GM23338 (cell line): Measurements from ENCODE around the gene SRD5A2. TPM values are rescaled to one million over a fixed set of nuclear protein-coding genes. Genes with fewer than 3 reads are reported as not detected.

Experiments
- ATAC-seq: fragments of 200-7000 bp; cut with Tn5 transposase; 3 replicates; pipeline ENCODE4 v1.9.1; 2020
- DNase-seq: peaks from one replicate; pipeline ENCODE4 v3.0.0-alpha.2; 2015; ENCODE audit warnings: low spot score
- H2AFZ ChIP-seq: fragments of 200-600 bp; sonication (generic); 2 replicates; pipeline ENCODE4 v1.8.0; 2016; ENCODE audit warnings: antibody characterized with exemption, mild to moderate bottlenecking, moderate library complexity
- H3F3A ChIP-seq: fragments of 200-600 bp; sonication (generic); replicated peaks from 2 replicates; pipeline ENCODE4 v1.8.0; 2017; ENCODE audit warnings: antibody characterized with exemption, mixed run types, low read depth
- H3K27ac ChIP-seq: fragments of 200-600 bp; sonication (generic); 2 replicates; pipeline ENCODE4 v1.6.1; 2016; ENCODE audit warnings: low read depth
- H3K27me3 ChIP-seq: fragments of 200-600 bp; sonication (generic); 2 replicates; pipeline ENCODE4 v1.8.0; 2016; ENCODE audit warnings: mild to moderate bottlenecking, mixed run types, moderate library complexity; ENCODE audit not compliant: insufficient read depth
- H3K36me3 ChIP-seq: fragments of 200-600 bp; sonication (generic); 2 replicates; pipeline ENCODE4 v1.8.0; 2016; ENCODE audit warnings: mild to moderate bottlenecking; ENCODE audit not compliant: insufficient read depth
- H3K4me1 ChIP-seq: fragments of 200-600 bp; sonication (generic); 2 replicates; pipeline ENCODE4 v1.8.0; 2016; ENCODE audit warnings: mild to moderate bottlenecking, moderate library complexity; ENCODE audit not compliant: insufficient read depth
- H3K4me2 ChIP-seq: fragments of 200-600 bp; sonication (generic); 2 replicates; pipeline ENCODE4 v1.7.1; 2017; ENCODE audit warnings: mixed run types
- H3K4me3 ChIP-seq: fragments of 200-600 bp; sonication (generic); 2 replicates; pipeline ENCODE4 v1.6.1; 2016; ENCODE audit warnings: mixed run types
- H3K79me2 ChIP-seq: fragments of 200-600 bp; sonication (generic); replicated peaks from 2 replicates; pipeline ENCODE4 v1.8.0; 2017; ENCODE audit warnings: mild to moderate bottlenecking; ENCODE audit not compliant: insufficient read depth
- H3K9me2 ChIP-seq: fragments of 200-600 bp; sonication (generic); 2 replicates; pipeline ENCODE4 v1.8.0; 2017; ENCODE audit not compliant: insufficient read depth
- H4K20me1 ChIP-seq: fragments of 200-600 bp; sonication (generic); replicated peaks from 2 replicates; pipeline ENCODE4 v1.8.0; 2017; ENCODE audit warnings: mild to moderate bottlenecking; ENCODE audit not compliant: insufficient read depth
- H3K27ac Mint-ChIP-seq: 2 replicates; pipeline ENCODE4 v1.8.0; 2020; ENCODE audit warnings: inconsistent platforms, mild to moderate bottlenecking, moderate library complexity, mixed read lengths
- H3K27me3 Mint-ChIP-seq: 3 replicates; pipeline ENCODE4 v1.8.0; 2022; ENCODE audit warnings: low read depth, mild to moderate bottlenecking, moderate library complexity, mixed read lengths, inconsistent platforms; ENCODE audit not compliant: insufficient read depth, poor library complexity
- H3K36me3 Mint-ChIP-seq: 3 replicates; pipeline ENCODE4 v1.8.0; 2021; ENCODE audit warnings: low read depth, mild to moderate bottlenecking, inconsistent platforms, moderate library complexity, mixed read lengths
- H3K4me1 Mint-ChIP-seq: 3 replicates; pipeline ENCODE4 v1.8.0; 2020; ENCODE audit warnings: mild to moderate bottlenecking, inconsistent platforms, mixed read lengths
- H3K4me3 Mint-ChIP-seq: 3 replicates; pipeline ENCODE4 v1.8.0; 2021; ENCODE audit warnings: moderate library complexity, mild to moderate bottlenecking, inconsistent platforms, mixed read lengths
- H3K9me3 Mint-ChIP-seq: 3 replicates; pipeline ENCODE4 v1.8.0; 2020; ENCODE audit warnings: moderate library complexity, mild to moderate bottlenecking, inconsistent platforms, mixed read lengths
- CREB1 ChIP-seq: fragments of 250-450 bp; sonication (Bioruptor Pico); IDR thresholded peaks from 2 replicates; pipeline ENCODE4 v1.5.0; 2020; ENCODE audit warnings: low read depth, mild to moderate bottlenecking, moderate library complexity
- JUNB ChIP-seq: IDR thresholded peaks from one replicate; pipeline ENCODE4 v1.6.1; 2016; ENCODE audit warnings: antibody characterized with exemption; ENCODE audit not compliant: unreplicated experiment
- NANOG ChIP-seq: IDR thresholded peaks from 2 replicates; pipeline ENCODE4 v1.6.1; 2016; ENCODE audit warnings: antibody characterized with exemption, borderline replicate concordance
- POLR2AphosphoS5 ChIP-seq: IDR thresholded peaks from 2 replicates; pipeline ENCODE4 v1.6.1; 2016; ENCODE audit warnings: antibody characterized with exemption, low read depth
- STAT1 ChIP-seq: IDR thresholded peaks from one replicate; pipeline ENCODE4 v1.6.1; 2016; ENCODE audit warnings: antibody characterized with exemption; ENCODE audit not compliant: unreplicated experiment
- ZNF114 ChIP-seq: fragments of 250-450 bp; sonication (Bioruptor Pico); IDR thresholded peaks from 2 replicates; pipeline ENCODE4 v1.5.0; 2020; ENCODE audit warnings: mild to moderate bottlenecking, moderate library complexity
- ZNF331 ChIP-seq: fragments of 250-450 bp; sonication (Bioruptor Pico); IDR thresholded peaks from 2 replicates; pipeline ENCODE4 v1.5.0; 2020; ENCODE audit warnings: low read depth, mild to moderate bottlenecking, moderate library complexity
- polyA plus RNA-seq: library from polyadenylated mRNA; unstranded; fragments of >200 nt; fragmentation: Nextera tagmentation; extraction: Ambion mirVana; gene quantifications from 2 replicates; pipeline ENCODE4 v1.2.1, GENCODE V29; 2016
- total RNA-seq: library from RNA; depleted of rRNA; stranded (reverse); fragments of >200 nt; shearing (Covaris generic); gene quantifications from 2 replicates; pipeline ENCODE4 v1.2.3, GENCODE V29; 2014
- TF ChIP-seq, protein P1 (sequence below): IDR thresholded peaks from one replicate; pipeline ENCODE4 v1.6.1; 2018; ENCODE audit warnings: antibody characterized with exemption; ENCODE audit not compliant: unreplicated experiment
- TF ChIP-seq, protein P2 (sequence below), 2 experiments: fragments of 200-600 bp in 1 of 2; sonication (generic) in 1 of 2; conservative IDR thresholded peaks; 2 replicates each; pipeline versions ENCODE4 v1.5.1 to v1.6.1; 2016 to 2017; ENCODE audit warnings: antibody characterized with exemption in 2 of 2, low read depth in 2 of 2, mild to moderate bottlenecking in 2 of 2, moderate library complexity in 1 of 2
- TF ChIP-seq, protein P3 (sequence below): fragments of 250-450 bp; sonication (Bioruptor Pico); IDR thresholded peaks from 2 replicates; pipeline ENCODE4 v1.5.0; 2020; ENCODE audit warnings: mild to moderate bottlenecking, moderate library complexity

Gene SRD5A2
- total and polyA plus RNA-seq, 2 experiments from 2014 or later, result 0.03 to 0.05 TPM

DNA sequence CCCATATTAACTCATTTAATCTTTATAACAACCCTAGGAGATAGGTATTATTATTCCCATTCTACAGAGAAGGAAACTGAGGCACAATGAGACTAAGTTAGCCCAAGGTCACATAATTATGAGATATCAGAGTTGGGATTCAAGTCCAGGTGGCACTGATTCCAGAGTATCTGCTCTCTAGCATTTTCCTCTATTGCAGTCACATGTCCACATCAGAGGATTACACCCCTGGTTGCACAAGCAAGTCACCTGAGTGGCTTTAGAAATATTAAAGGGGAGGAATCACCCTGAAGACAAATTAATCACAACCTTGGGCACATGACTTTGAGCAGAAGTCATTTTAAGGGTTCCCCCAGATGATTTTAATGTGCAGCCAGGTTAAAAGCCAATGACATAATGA is 23.8 kb downstream of the SRD5A2 start:
- ATAC-seq (no peak), DNase-seq (no peak)
- no peak overlapping the region for H2AFZ ChIP-seq
- Mint-ChIP-seq H3K4me3 (no peak overlapping the region), H3K9me3 (peaks cover 24% of the 10 kb centered on the region), H3K36me3 (no peaks in the 10 kb centered on the region), H3K27ac (no peak overlapping the region), H3K27me3 (no peaks in the 10 kb centered on the region), H3K4me1 (no peaks in the 10 kb centered on the region)
- H3K4me1 ChIP-seq, result no peaks in the 10 kb centered on the region
- no peak for TF ChIP-seq STAT1
- H3K36me3 ChIP-seq, result no peaks in the 10 kb centered on the region
- no peak overlapping the region for H3K4me3 ChIP-seq
- H3K9me2 ChIP-seq, result peaks cover 4% of the 10 kb centered on the region; the same call in 1 of the 2 replicates
- no peaks in the 10 kb centered on the region for H3K79me2 ChIP-seq
- H3K4me2 ChIP-seq, result no peak overlapping the region
- no peaks in the 10 kb centered on the region for H3K27me3 ChIP-seq
- H3F3A ChIP-seq, result no peaks in the 10 kb centered on the region
- no peaks in the 10 kb centered on the region for H4K20me1 ChIP-seq
- no peak overlapping the region for H3K27ac ChIP-seq

DNA sequence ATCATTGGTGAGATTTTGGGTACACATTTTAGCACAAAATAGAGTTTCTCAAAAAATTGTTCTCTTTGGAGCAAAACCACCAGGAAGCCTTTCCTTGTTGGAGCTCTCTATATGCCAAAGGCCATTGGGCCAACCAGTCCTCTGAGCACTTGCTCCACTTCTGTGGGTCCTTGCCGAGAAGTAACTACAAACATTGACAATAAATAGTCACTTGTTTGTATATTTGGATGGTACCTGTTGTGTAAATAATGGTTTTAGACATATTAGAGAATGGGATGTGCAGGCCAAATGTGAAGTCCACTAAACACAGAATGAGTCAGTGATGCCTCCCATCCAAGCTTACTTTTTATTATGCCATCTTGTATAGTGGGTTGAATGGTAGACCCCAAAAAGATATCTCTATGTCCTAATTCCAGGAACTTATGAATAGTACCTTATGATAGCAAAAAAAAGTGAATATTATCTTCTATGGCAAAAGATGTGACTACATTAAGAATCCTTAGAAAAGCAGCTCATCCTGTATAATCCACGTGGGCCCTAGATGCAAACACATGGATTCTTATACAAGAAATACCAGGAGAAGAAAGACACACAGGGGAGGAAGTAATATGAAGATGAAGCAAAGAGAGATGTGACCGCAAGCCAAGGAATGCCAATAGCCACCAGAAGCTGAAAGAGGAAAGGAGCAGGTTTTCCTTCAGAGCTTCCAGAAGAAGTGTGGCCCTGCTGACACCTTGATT is 24.6 kb downstream of the SRD5A2 start:
- no peaks in the 10 kb centered on the region for H3K4me1 Mint-ChIP-seq
- peaks cover 28% of the 10 kb centered on the region for H3K9me3 Mint-ChIP-seq
- DNase-seq (no peak), ATAC-seq (no peak)
- Histone ChIP-seq H2AFZ (no peak overlapping the region), H3F3A (no peaks in the 10 kb centered on the region), H3K9me2 (peaks cover 4% of the 10 kb centered on the region; the same call in 1 of the 2 replicates), H3K27ac (no peak overlapping the region), H3K4me1 (no peaks in the 10 kb centered on the region), H3K36me3 (peaks cover 5% of the 10 kb centered on the region; the same call in 1 of the 2 replicates), H4K20me1 (no peaks in the 10 kb centered on the region), H3K27me3 (no peaks in the 10 kb centered on the region), H3K79me2 (no peaks in the 10 kb centered on the region), H3K4me2 (no peak overlapping the region), H3K4me3 (no peak overlapping the region)
- no peak overlapping the region for H3K27ac Mint-ChIP-seq
- H3K27me3 Mint-ChIP-seq, result no peaks in the 10 kb centered on the region
- H3K4me3 Mint-ChIP-seq, result no peak overlapping the region
- no peaks in the 10 kb centered on the region for H3K36me3 Mint-ChIP-seq
- TF ChIP-seq ZNF331 (no peak), NANOG (no peak), ZNF114 (no peak), CREB1 (CRISPR knock-in tag) (no peak), JUNB (no peak), STAT1 (no peak), POLR2AphosphoS5 (no peak)
- TF ChIP-seq, protein P1, sequence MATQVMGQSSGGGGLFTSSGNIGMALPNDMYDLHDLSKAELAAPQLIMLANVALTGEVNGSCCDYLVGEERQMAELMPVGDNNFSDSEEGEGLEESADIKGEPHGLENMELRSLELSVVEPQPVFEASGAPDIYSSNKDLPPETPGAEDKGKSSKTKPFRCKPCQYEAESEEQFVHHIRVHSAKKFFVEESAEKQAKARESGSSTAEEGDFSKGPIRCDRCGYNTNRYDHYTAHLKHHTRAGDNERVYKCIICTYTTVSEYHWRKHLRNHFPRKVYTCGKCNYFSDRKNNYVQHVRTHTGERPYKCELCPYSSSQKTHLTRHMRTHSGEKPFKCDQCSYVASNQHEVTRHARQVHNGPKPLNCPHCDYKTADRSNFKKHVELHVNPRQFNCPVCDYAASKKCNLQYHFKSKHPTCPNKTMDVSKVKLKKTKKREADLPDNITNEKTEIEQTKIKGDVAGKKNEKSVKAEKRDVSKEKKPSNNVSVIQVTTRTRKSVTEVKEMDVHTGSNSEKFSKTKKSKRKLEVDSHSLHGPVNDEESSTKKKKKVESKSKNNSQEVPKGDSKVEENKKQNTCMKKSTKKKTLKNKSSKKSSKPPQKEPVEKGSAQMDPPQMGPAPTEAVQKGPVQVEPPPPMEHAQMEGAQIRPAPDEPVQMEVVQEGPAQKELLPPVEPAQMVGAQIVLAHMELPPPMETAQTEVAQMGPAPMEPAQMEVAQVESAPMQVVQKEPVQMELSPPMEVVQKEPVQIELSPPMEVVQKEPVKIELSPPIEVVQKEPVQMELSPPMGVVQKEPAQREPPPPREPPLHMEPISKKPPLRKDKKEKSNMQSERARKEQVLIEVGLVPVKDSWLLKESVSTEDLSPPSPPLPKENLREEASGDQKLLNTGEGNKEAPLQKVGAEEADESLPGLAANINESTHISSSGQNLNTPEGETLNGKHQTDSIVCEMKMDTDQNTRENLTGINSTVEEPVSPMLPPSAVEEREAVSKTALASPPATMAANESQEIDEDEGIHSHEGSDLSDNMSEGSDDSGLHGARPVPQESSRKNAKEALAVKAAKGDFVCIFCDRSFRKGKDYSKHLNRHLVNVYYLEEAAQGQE, result no peak
- TF ChIP-seq, protein P2, sequence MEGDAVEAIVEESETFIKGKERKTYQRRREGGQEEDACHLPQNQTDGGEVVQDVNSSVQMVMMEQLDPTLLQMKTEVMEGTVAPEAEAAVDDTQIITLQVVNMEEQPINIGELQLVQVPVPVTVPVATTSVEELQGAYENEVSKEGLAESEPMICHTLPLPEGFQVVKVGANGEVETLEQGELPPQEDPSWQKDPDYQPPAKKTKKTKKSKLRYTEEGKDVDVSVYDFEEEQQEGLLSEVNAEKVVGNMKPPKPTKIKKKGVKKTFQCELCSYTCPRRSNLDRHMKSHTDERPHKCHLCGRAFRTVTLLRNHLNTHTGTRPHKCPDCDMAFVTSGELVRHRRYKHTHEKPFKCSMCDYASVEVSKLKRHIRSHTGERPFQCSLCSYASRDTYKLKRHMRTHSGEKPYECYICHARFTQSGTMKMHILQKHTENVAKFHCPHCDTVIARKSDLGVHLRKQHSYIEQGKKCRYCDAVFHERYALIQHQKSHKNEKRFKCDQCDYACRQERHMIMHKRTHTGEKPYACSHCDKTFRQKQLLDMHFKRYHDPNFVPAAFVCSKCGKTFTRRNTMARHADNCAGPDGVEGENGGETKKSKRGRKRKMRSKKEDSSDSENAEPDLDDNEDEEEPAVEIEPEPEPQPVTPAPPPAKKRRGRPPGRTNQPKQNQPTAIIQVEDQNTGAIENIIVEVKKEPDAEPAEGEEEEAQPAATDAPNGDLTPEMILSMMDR (conservative IDR thresholded peaks at IDR 0.05; ENCODE audit: low read depth in 2 of 2), result no peak
- TF ChIP-seq, protein P3, sequence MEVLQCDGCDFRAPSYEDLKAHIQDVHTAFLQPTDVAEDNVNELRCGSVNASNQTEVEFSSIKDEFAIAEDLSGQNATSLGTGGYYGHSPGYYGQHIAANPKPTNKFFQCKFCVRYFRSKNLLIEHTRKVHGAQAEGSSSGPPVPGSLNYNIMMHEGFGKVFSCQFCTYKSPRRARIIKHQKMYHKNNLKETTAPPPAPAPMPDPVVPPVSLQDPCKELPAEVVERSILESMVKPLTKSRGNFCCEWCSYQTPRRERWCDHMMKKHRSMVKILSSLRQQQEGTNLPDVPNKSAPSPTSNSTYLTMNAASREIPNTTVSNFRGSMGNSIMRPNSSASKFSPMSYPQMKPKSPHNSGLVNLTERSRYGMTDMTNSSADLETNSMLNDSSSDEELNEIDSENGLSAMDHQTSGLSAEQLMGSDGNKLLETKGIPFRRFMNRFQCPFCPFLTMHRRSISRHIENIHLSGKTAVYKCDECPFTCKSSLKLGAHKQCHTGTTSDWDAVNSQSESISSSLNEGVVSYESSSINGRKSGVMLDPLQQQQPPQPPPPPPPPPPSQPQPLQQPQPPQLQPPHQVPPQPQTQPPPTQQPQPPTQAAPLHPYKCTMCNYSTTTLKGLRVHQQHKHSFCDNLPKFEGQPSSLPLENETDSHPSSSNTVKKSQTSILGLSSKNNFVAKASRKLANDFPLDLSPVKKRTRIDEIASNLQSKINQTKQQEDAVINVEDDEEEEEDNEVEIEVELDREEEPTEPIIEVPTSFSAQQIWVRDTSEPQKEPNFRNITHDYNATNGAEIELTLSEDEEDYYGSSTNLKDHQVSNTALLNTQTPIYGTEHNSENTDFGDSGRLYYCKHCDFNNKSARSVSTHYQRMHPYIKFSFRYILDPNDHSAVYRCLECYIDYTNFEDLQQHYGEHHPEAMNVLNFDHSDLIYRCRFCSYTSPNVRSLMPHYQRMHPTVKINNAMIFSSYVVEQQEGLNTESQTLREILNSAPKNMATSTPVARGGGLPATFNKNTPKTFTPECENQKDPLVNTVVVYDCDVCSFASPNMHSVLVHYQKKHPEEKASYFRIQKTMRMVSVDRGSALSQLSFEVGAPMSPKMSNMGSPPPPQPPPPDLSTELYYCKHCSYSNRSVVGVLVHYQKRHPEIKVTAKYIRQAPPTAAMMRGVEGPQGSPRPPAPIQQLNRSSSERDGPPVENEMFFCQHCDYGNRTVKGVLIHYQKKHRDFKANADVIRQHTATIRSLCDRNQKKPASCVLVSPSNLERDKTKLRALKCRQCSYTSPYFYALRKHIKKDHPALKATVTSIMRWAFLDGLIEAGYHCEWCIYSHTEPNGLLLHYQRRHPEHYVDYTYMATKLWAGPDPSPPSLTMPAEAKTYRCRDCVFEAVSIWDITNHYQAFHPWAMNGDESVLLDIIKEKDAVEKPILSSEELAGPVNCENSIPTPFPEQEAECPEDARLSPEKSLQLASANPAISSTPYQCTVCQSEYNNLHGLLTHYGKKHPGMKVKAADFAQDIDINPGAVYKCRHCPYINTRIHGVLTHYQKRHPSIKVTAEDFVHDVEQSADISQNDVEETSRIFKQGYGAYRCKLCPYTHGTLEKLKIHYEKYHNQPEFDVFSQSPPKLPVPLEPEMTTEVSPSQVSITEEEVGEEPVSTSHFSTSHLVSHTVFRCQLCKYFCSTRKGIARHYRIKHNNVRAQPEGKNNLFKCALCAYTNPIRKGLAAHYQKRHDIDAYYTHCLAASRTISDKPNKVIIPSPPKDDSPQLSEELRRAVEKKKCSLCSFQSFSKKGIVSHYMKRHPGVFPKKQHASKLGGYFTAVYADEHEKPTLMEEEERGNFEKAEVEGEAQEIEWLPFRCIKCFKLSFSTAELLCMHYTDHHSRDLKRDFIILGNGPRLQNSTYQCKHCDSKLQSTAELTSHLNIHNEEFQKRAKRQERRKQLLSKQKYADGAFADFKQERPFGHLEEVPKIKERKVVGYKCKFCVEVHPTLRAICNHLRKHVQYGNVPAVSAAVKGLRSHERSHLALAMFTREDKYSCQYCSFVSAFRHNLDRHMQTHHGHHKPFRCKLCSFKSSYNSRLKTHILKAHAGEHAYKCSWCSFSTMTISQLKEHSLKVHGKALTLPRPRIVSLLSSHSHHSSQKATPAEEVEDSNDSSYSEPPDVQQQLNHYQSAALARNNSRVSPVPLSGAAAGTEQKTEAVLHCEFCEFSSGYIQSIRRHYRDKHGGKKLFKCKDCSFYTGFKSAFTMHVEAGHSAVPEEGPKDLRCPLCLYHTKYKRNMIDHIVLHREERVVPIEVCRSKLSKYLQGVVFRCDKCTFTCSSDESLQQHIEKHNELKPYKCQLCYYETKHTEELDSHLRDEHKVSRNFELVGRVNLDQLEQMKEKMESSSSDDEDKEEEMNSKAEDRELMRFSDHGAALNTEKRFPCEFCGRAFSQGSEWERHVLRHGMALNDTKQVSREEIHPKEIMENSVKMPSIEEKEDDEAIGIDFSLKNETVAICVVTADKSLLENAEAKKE, result no peak
